H9 (cell line): Measurements from ENCODE around the gene CCDC154. TPM values are rescaled to one million over a fixed set of nuclear protein-coding genes. Genes with fewer than 3 reads are reported as not detected.
"Not testable (repeated sequence)": the region's sequence is repeated elsewhere in the genome, so short reads cannot be mapped to it uniquely, and the experiment has no call there.

ENCODE experiments used
- DNase-seq: peaks from one replicate; pipeline ENCODE4 v3.0.0-alpha.2; 2017
- H2AFZ ChIP-seq: one replicate; pipeline ENCODE4 v1.6.1; 2013; ENCODE audit warnings: mild to moderate bottlenecking, low read length, control low read depth, moderate library complexity
- H2AK5ac ChIP-seq: 2 replicates; pipeline ENCODE4 v1.6.1; 2013; ENCODE audit warnings: low read length, control low read depth, mixed read lengths; ENCODE audit not compliant: insufficient read length
- H2BK120ac ChIP-seq: one replicate; pipeline ENCODE4 v1.6.1; 2013; ENCODE audit warnings: low read depth, mild to moderate bottlenecking, low read length, control low read depth, inconsistent platforms; ENCODE audit not compliant: poor library complexity, severe bottlenecking
- H2BK12ac ChIP-seq: 2 replicates; pipeline ENCODE4 v1.6.1; 2013; ENCODE audit warnings: low read length, control low read depth, mixed read lengths, low read depth; ENCODE audit not compliant: insufficient read length
- H2BK15ac ChIP-seq: 2 replicates; pipeline ENCODE4 v1.6.1; 2013; ENCODE audit warnings: low read depth, low read length, control low read depth
- H2BK20ac ChIP-seq: one replicate; pipeline ENCODE4 v1.6.1; 2013; ENCODE audit warnings: low read depth, mild to moderate bottlenecking, low read length, control low read depth, inconsistent platforms; ENCODE audit not compliant: poor library complexity, severe bottlenecking
- H2BK5ac ChIP-seq: 2 replicates; pipeline ENCODE4 v1.6.1; 2013; ENCODE audit warnings: low read length, control low read depth, mixed read lengths; ENCODE audit not compliant: insufficient read length
- H3K14ac ChIP-seq: 2 replicates; pipeline ENCODE4 v1.6.1; 2013; ENCODE audit warnings: low read length, control low read depth; ENCODE audit not compliant: insufficient read depth
- H3K18ac ChIP-seq: 2 replicates; pipeline ENCODE4 v1.6.1; 2013; ENCODE audit warnings: low read depth, mild to moderate bottlenecking, mixed read lengths, low read length, control low read depth; ENCODE audit not compliant: insufficient read length
- H3K23ac ChIP-seq: 2 replicates; pipeline ENCODE4 v1.6.1; 2013; ENCODE audit warnings: low read length, control low read depth, mixed read lengths, low read depth; ENCODE audit not compliant: insufficient read length
- H3K23me2 ChIP-seq: 2 replicates; pipeline ENCODE4 v1.6.1; 2013; ENCODE audit warnings: low read depth, mild to moderate bottlenecking, mixed read lengths, low read length, control low read depth; ENCODE audit not compliant: insufficient read length, poor library complexity, severe bottlenecking
- H3K27ac ChIP-seq: 2 replicates; pipeline ENCODE4 v1.5.1; 2013; ENCODE audit warnings: low read length, control low read depth, mixed read lengths, low read depth; ENCODE audit not compliant: insufficient read length
- H3K27me3 ChIP-seq: 2 replicates; pipeline ENCODE4 v1.6.1; 2013; ENCODE audit warnings: low read length, control low read depth, inconsistent platforms; ENCODE audit not compliant: insufficient read depth
- H3K4ac ChIP-seq: 2 replicates; pipeline ENCODE4 v1.6.1; 2013; ENCODE audit warnings: low read depth, mild to moderate bottlenecking, control low read depth, inconsistent platforms, low read length, moderate library complexity
- H3K4me1 ChIP-seq: 2 replicates; pipeline ENCODE4 v1.6.1; 2013; ENCODE audit warnings: low read length, control low read depth, inconsistent platforms; ENCODE audit not compliant: insufficient read depth
- H3K4me2 ChIP-seq: 2 replicates; pipeline ENCODE4 v1.6.1; 2013; ENCODE audit warnings: low read length, control low read depth, mixed read lengths; ENCODE audit not compliant: insufficient read length, insufficient read depth
- H3K56ac ChIP-seq: 2 replicates; pipeline ENCODE4 v1.6.1; 2013; ENCODE audit warnings: low read depth, mild to moderate bottlenecking, mixed read lengths, low read length, control low read depth; ENCODE audit not compliant: insufficient read length
- H3K79me1 ChIP-seq: 2 replicates; pipeline ENCODE4 v1.6.1; 2013; ENCODE audit warnings: low read depth, mild to moderate bottlenecking, moderate library complexity, low read length, control low read depth, inconsistent platforms; ENCODE audit not compliant: insufficient read depth, poor library complexity, severe bottlenecking
- H3K79me2 ChIP-seq: 2 replicates; pipeline ENCODE4 v1.6.1; 2013; ENCODE audit warnings: low read length, control low read depth, inconsistent platforms; ENCODE audit not compliant: insufficient read depth
- H3K9ac ChIP-seq: 2 replicates; pipeline ENCODE4 v1.6.1; 2013; ENCODE audit warnings: low read length, control low read depth, mixed read lengths; ENCODE audit not compliant: insufficient read length; ENCODE audit errors: extremely low read depth
- H3K9me3 ChIP-seq: one replicate; pipeline ENCODE4 v1.6.1; 2013; ENCODE audit warnings: low read depth, low read length, inconsistent platforms; ENCODE audit not compliant: control insufficient read depth
- H3T11ph ChIP-seq: one replicate; pipeline ENCODE4 v1.6.1; 2013; ENCODE audit warnings: mild to moderate bottlenecking, low read length, control low read depth, inconsistent platforms
- H4K20me1 ChIP-seq: one replicate; pipeline ENCODE4 v1.6.1; 2013; ENCODE audit not compliant: control insufficient read depth, insufficient read length, insufficient read depth
- H4K5ac ChIP-seq: 2 replicates; pipeline ENCODE4 v1.6.1; 2013; ENCODE audit warnings: low read depth, mild to moderate bottlenecking, mixed read lengths, low read length, control low read depth; ENCODE audit not compliant: insufficient read length
- H4K8ac ChIP-seq: replicated peaks from 2 replicates; pipeline ENCODE4 v1.6.1; 2013; ENCODE audit warnings: low read length, control low read depth, mixed read lengths, low read depth; ENCODE audit not compliant: insufficient read length
- H4K91ac ChIP-seq: 2 replicates; pipeline ENCODE4 v1.6.1; 2013; ENCODE audit warnings: low read depth, mild to moderate bottlenecking, moderate library complexity, mixed read lengths, low read length, control low read depth; ENCODE audit not compliant: insufficient read length
- H3K27ac Mint-ChIP-seq, 3 experiments: 2 replicates in 2 of 3; 3 replicates in 1 of 3; pipeline ENCODE4 v1.8.0; 2020 to 2021; ENCODE audit warnings: mixed read lengths in 3 of 3, mild to moderate bottlenecking in 1 of 3, moderate library complexity in 1 of 3
- H3K27me3 Mint-ChIP-seq: 2 replicates; pipeline ENCODE4 v1.8.0; 2021; ENCODE audit warnings: low read depth, mild to moderate bottlenecking, moderate library complexity, mixed read lengths
- H3K36me3 Mint-ChIP-seq, 3 experiments: 2 replicates in 2 of 3; 3 replicates in 1 of 3; pipeline ENCODE4 v1.8.0; 2020 to 2021; ENCODE audit warnings: low read depth in 3 of 3, mixed read lengths in 3 of 3; ENCODE audit not compliant: insufficient read depth in 1 of 3
- H3K4me1 Mint-ChIP-seq, 2 experiments: 2 replicates each; pipeline ENCODE4 v1.8.0; 2020; ENCODE audit warnings: mixed read lengths in 2 of 2
- H3K4me3 Mint-ChIP-seq, 2 experiments: 2 replicates in 1 of 2; 3 replicates in 1 of 2; pipeline ENCODE4 v1.8.0; 2020 to 2021; ENCODE audit warnings: mild to moderate bottlenecking in 2 of 2, mixed read lengths in 2 of 2, moderate library complexity in 1 of 2
- H3K9me3 Mint-ChIP-seq, 2 experiments: 2 replicates in 1 of 2; 3 replicates in 1 of 2; pipeline ENCODE4 v1.8.0; 2020; ENCODE audit warnings: mild to moderate bottlenecking in 2 of 2, mixed read lengths in 2 of 2, moderate library complexity in 1 of 2
- WGBS: extraction: QIAGEN DNeasy Blood & Tissue Kit; methylation state at CpG from one replicate; pipeline ENCODE4 v1.1.7; 2013; ENCODE audit warnings: missing lambda C conversion rate, low lambda C conversion rate, mixed read lengths; ENCODE audit not compliant: insufficient read length; ENCODE audit errors: extremely low coverage; 5-methylcytosine and 5-hydroxymethylcytosine counted together
- total RNA-seq: library from RNA; stranded (reverse); gene quantifications from 2 replicates; pipeline ENCODE4 v1.2.1, GENCODE V29; 2021
- TF ChIP-seq, protein P1 (sequence below): fragments of 200-600 bp; sonication (generic); conservative IDR thresholded peaks from 3 replicates; pipeline ENCODE4 v1.8.0; 2021; ENCODE audit warnings: antibody characterized with exemption, mild to moderate bottlenecking

The CCDC154 gene
- total RNA-seq, 1 experiment from 2014 or later: 1.3 TPM

- H2BK15ac ChIP-seq: no peak overlapping the region
- DNase-seq: no peak
- H3K23ac ChIP-seq: no peak overlapping the region
- peaks cover 8% of the 10 kb centered on the region for H3K23me2 ChIP-seq
- no peak overlapping the region for H3K18ac ChIP-seq
- H2BK12ac ChIP-seq: no peak overlapping the region
- no peak overlapping the region for H3K9ac ChIP-seq
- H3K27ac ChIP-seq: no peak overlapping the region
- no peaks in the 10 kb centered on the region for H3K9me3 ChIP-seq
- H2BK5ac ChIP-seq: no peak overlapping the region
- H3K14ac ChIP-seq: no peak overlapping the region; the same call in 1 of the 2 replicates
- no peak overlapping the region for H4K91ac ChIP-seq
- peaks cover 20% of the 10 kb centered on the region; the same call in 1 of the 2 replicates for H3K79me2 ChIP-seq
- H3K27me3 ChIP-seq: no peaks in the 10 kb centered on the region
- no peak overlapping the region for H3K4ac ChIP-seq
- TF ChIP-seq, protein P1, sequence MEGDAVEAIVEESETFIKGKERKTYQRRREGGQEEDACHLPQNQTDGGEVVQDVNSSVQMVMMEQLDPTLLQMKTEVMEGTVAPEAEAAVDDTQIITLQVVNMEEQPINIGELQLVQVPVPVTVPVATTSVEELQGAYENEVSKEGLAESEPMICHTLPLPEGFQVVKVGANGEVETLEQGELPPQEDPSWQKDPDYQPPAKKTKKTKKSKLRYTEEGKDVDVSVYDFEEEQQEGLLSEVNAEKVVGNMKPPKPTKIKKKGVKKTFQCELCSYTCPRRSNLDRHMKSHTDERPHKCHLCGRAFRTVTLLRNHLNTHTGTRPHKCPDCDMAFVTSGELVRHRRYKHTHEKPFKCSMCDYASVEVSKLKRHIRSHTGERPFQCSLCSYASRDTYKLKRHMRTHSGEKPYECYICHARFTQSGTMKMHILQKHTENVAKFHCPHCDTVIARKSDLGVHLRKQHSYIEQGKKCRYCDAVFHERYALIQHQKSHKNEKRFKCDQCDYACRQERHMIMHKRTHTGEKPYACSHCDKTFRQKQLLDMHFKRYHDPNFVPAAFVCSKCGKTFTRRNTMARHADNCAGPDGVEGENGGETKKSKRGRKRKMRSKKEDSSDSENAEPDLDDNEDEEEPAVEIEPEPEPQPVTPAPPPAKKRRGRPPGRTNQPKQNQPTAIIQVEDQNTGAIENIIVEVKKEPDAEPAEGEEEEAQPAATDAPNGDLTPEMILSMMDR: no peak
- H3K4me2 ChIP-seq: no peak overlapping the region
- no peak overlapping the region for H4K5ac ChIP-seq
- no peaks in the 10 kb centered on the region for H4K20me1 ChIP-seq
- no peak overlapping the region for H3T11ph ChIP-seq
- no peaks in the 10 kb centered on the region; a peak in 1 of 7 replicates for H3K36me3 Mint-ChIP-seq
- no peak overlapping the region for H4K8ac ChIP-seq
- no peak overlapping the region for H2AK5ac ChIP-seq
- H3K9me3 Mint-ChIP-seq: no peaks in the 10 kb centered on the region
- no peaks in the 10 kb centered on the region for H3K27me3 Mint-ChIP-seq
- no peak overlapping the region for H2BK120ac ChIP-seq
- peaks cover 14% of the 10 kb centered on the region for H3K79me1 ChIP-seq
- peak overlapping the region in 2 of 3 experiments; percentile 49 to 65; a peak in 2 of 7 replicates for H3K27ac Mint-ChIP-seq
- H2BK20ac ChIP-seq: no peak overlapping the region
- no peak overlapping the region for H3K56ac ChIP-seq
- no peak overlapping the region for H3K4me3 Mint-ChIP-seq
- peaks cover 11 to 12% of the 10 kb centered on the region in 2 experiments for H3K4me1 Mint-ChIP-seq
- peaks cover 4% of the 10 kb centered on the region; the same call in 1 of the 2 replicates for H3K4me1 ChIP-seq
- H2AFZ ChIP-seq: no peak overlapping the region
- no CpG with 5 or more reads among the region's 20 CpGs for WGBS
These were observed 25.4 kb upstream of the CCDC154 start for GRCh38 chr16:1469693-1470201.

GRCh38 chr16:1469141-1469540 is 24.8 kb upstream of the CCDC154 start:
- H3K27me3 Mint-ChIP-seq, H3K27ac Mint-ChIP-seq, H3K27me3 ChIP-seq, H3K36me3 Mint-ChIP-seq, H3K14ac ChIP-seq, H3T11ph ChIP-seq, H3K4ac ChIP-seq, H4K20me1 ChIP-seq, H3K18ac ChIP-seq, H3K9me3 Mint-ChIP-seq, H3K9me3 ChIP-seq, H3K23ac ChIP-seq, DNase-seq, H2BK12ac ChIP-seq, H2AFZ ChIP-seq, H2BK15ac ChIP-seq, H2BK5ac ChIP-seq, H3K9ac ChIP-seq, H3K4me3 Mint-ChIP-seq, H2AK5ac ChIP-seq, H2BK120ac ChIP-seq, H3K23me2 ChIP-seq, H3K4me1 ChIP-seq, H4K8ac ChIP-seq, H3K27ac ChIP-seq, H2BK20ac ChIP-seq, H4K91ac ChIP-seq, H4K5ac ChIP-seq, H3K4me2 ChIP-seq, H3K56ac ChIP-seq: not testable (repeated sequence)
- peaks cover 9 to 12% of the 10 kb centered on the region in 2 experiments for H3K4me1 Mint-ChIP-seq
- WGBS: no CpG with 5 or more reads among the region's 5 CpGs
- Histone ChIP-seq H3K79me1 (peaks cover 13% of the 10 kb centered on the region), H3K79me2 (peaks cover 19% of the 10 kb centered on the region; the same call in 1 of the 2 replicates)
